Right lobe of liver (tissue), 4 donors: Measurements from ENCODE around the gene MMS19.

ENCODE experiments used
- CTCF ChIP-seq, 4 donors: fragments of 200-600 bp in 3 of 4; fragments of 450-650 bp in 1 of 4; IDR thresholded peaks; one replicate each; pipeline versions ENCODE4 v1.5.1 to v1.8.0; 2016 to 2022; ENCODE audit warnings: antibody characterized with exemption in 4 of 4, mild to moderate bottlenecking in 2 of 4
- POLR2A ChIP-seq: fragments of 450-650 bp; IDR thresholded peaks from one replicate; pipeline ENCODE4 v1.6.1; 2017; ENCODE audit warnings: antibody characterized with exemption, mild to moderate bottlenecking
- donor health status: DM: no; HTN: no; CAD: no.
- donor health status: DM: no; HTN: no; CAD: no.
- donor health status: DM: no; HTN: yes; CAD: no.

GRCh38 chr10:97456034-97456685 lies 42.1 kb downstream of the MMS19 start:
- TF ChIP-seq POLR2A (no peak), CTCF (IDR thresholded peaks at IDR 0.05) (no peak)
